ENCODE measurements around the gene RANBP9. TPM values are rescaled to one million over a fixed set of nuclear protein-coding genes. Genes with fewer than 3 reads are reported as not detected.

Gene RANBP9
- total RNA-seq, 1 donor from 2014 or later, result 72.0 TPM

Other genes with a start within 250 kb of the RANBP9 start
- gene GFOD1, start 224.2 kb downstream of the RANBP9 start, total RNA-seq, result 2.0 to 3.1 TPM (median 2.1 TPM) in 3 replicates
- 8.0 to 9.6 TPM (median 8.6 TPM) in 3 replicates for gene SIRT5, start 137.2 kb downstream of the RANBP9 start, total RNA-seq
- 49.1 to 60.4 TPM (median 49.3 TPM) in 3 replicates for gene NOL7, start 96.5 kb downstream of the RANBP9 start, total RNA-seq
- 18.8 to 31.7 TPM (median 28.7 TPM) in 3 replicates for gene MCUR1, start 102.7 kb upstream of the RANBP9 start, total RNA-seq
- 3.7 to 6.6 TPM (median 5.3 TPM) in 3 replicates for gene RNF182, start 213.1 kb upstream of the RANBP9 start, total RNA-seq

Data from chondrocyte (in vitro differentiated cells).